ENCODE data around the gene BMP6.

Gene BMP6

GRCh38 chr6:7776509-7776908 is 50.6 kb downstream of the BMP6 start:
- Histone ChIP-seq H3K4me3 (ENCODE audit: low read depth in 1 of 2, low read length in 2 of 2) (no peak overlapping the region), H3K27ac (ENCODE audit: low read length) (no peak overlapping the region), H3K27me3 (ENCODE audit: low read depth, low read length) (no peaks in the 10 kb centered on the region), H3K9me3 (ENCODE audit: control insufficient read depth in 1 of 2, low read length in 2 of 2) (no peaks in the 10 kb centered on the region), H3K4me1 (ENCODE audit: control insufficient read depth in 1 of 2, insufficient read depth in 2 of 2, low read length in 2 of 2) (no peaks in the 10 kb centered on the region), H3K36me3 (ENCODE audit: control insufficient read depth in 1 of 2, insufficient read depth in 2 of 2, low read length in 2 of 2) (no peaks in the 10 kb centered on the region)

GRCh38 chr6:7777074-7777473 is 51.2 kb downstream of the BMP6 start:
- Histone ChIP-seq H3K27me3 (ENCODE audit: low read depth, low read length) (no peaks in the 10 kb centered on the region), H3K4me1 (ENCODE audit: control insufficient read depth in 1 of 2, insufficient read depth in 2 of 2, low read length in 2 of 2) (no peaks in the 10 kb centered on the region), H3K36me3 (ENCODE audit: control insufficient read depth in 1 of 2, insufficient read depth in 2 of 2, low read length in 2 of 2) (no peaks in the 10 kb centered on the region), H3K27ac (ENCODE audit: low read length) (no peak overlapping the region), H3K9me3 (ENCODE audit: control insufficient read depth in 1 of 2, low read length in 2 of 2) (no peaks in the 10 kb centered on the region), H3K4me3 (ENCODE audit: low read depth in 1 of 2, low read length in 2 of 2) (no peak overlapping the region)

- Histone ChIP-seq H3K9me3 (ENCODE audit: control insufficient read depth in 1 of 2, low read length in 2 of 2) (no peaks in the 10 kb centered on the region), H3K4me1 (ENCODE audit: control insufficient read depth in 1 of 2, insufficient read depth in 2 of 2, low read length in 2 of 2) (peaks cover 0 to 14% of the 10 kb centered on the region in 2 donors), H3K4me3 (ENCODE audit: low read depth in 1 of 2, low read length in 2 of 2) (no peak overlapping the region), H3K27ac (ENCODE audit: low read length) (no peak overlapping the region), H3K36me3 (ENCODE audit: control insufficient read depth in 1 of 2, insufficient read depth in 2 of 2, low read length in 2 of 2) (no peaks in the 10 kb centered on the region), H3K27me3 (ENCODE audit: low read depth, low read length) (no peaks in the 10 kb centered on the region)
Measured at GRCh38 chr6:7781240-7781639, 55.3 kb downstream of the BMP6 start.

GRCh38 chr6:7784248-7784647 is 58.3 kb downstream of the BMP6 start:
- no peak overlapping the region for H3K27ac ChIP-seq (ENCODE audit: low read length)
- H3K36me3 ChIP-seq (ENCODE audit: control insufficient read depth in 1 of 2, insufficient read depth in 2 of 2, low read length in 2 of 2), result no peaks in the 10 kb centered on the region
- no peaks in the 10 kb centered on the region for H3K9me3 ChIP-seq (ENCODE audit: control insufficient read depth in 1 of 2, low read length in 2 of 2)
- no peak overlapping the region for H3K4me3 ChIP-seq (ENCODE audit: low read depth in 1 of 2, low read length in 2 of 2)
- H3K4me1 ChIP-seq (ENCODE audit: control insufficient read depth in 1 of 2, insufficient read depth in 2 of 2, low read length in 2 of 2), result peaks cover 0 to 33% of the 10 kb centered on the region in 2 donors
- no peaks in the 10 kb centered on the region for H3K27me3 ChIP-seq (ENCODE audit: low read depth, low read length)

GRCh38 chr6:7784706-7785105 is 58.8 kb downstream of the BMP6 start:
- H3K4me1 ChIP-seq (ENCODE audit: control insufficient read depth in 1 of 2, insufficient read depth in 2 of 2, low read length in 2 of 2), result peaks cover 0 to 33% of the 10 kb centered on the region in 2 donors
- H3K36me3 ChIP-seq (ENCODE audit: control insufficient read depth in 1 of 2, insufficient read depth in 2 of 2, low read length in 2 of 2), result no peaks in the 10 kb centered on the region
- H3K9me3 ChIP-seq (ENCODE audit: control insufficient read depth in 1 of 2, low read length in 2 of 2), result no peaks in the 10 kb centered on the region
- no peak overlapping the region for H3K4me3 ChIP-seq (ENCODE audit: low read depth in 1 of 2, low read length in 2 of 2)
- no peaks in the 10 kb centered on the region for H3K27me3 ChIP-seq (ENCODE audit: low read depth, low read length)
- H3K27ac ChIP-seq (ENCODE audit: low read length), result no peak overlapping the region

GRCh38 chr6:7785243-7786035 is 59.5 kb downstream of the BMP6 start:
- no peaks in the 10 kb centered on the region for H3K9me3 ChIP-seq (ENCODE audit: control insufficient read depth in 1 of 2, low read length in 2 of 2)
- H3K27ac ChIP-seq (ENCODE audit: low read length), result no peak overlapping the region
- H3K27me3 ChIP-seq (ENCODE audit: low read depth, low read length), result no peaks in the 10 kb centered on the region
- H3K4me3 ChIP-seq (ENCODE audit: low read depth in 1 of 2, low read length in 2 of 2), result no peak overlapping the region
- H3K36me3 ChIP-seq (ENCODE audit: control insufficient read depth in 1 of 2, insufficient read depth in 2 of 2, low read length in 2 of 2), result no peaks in the 10 kb centered on the region
- peaks cover 0 to 33% of the 10 kb centered on the region in 2 donors for H3K4me1 ChIP-seq (ENCODE audit: control insufficient read depth in 1 of 2, insufficient read depth in 2 of 2, low read length in 2 of 2)

- Histone ChIP-seq H3K4me1 (ENCODE audit: control insufficient read depth in 1 of 2, insufficient read depth in 2 of 2, low read length in 2 of 2) (peaks cover 0 to 33% of the 10 kb centered on the region in 2 donors), H3K9me3 (ENCODE audit: control insufficient read depth in 1 of 2, low read length in 2 of 2) (no peaks in the 10 kb centered on the region), H3K4me3 (ENCODE audit: low read depth in 1 of 2, low read length in 2 of 2) (no peak overlapping the region), H3K36me3 (ENCODE audit: control insufficient read depth in 1 of 2, insufficient read depth in 2 of 2, low read length in 2 of 2) (no peaks in the 10 kb centered on the region), H3K27ac (ENCODE audit: low read length) (no peak overlapping the region), H3K27me3 (ENCODE audit: low read depth, low read length) (no peaks in the 10 kb centered on the region)
Measured at GRCh38 chr6:7786214-7786661, 60.3 kb downstream of the BMP6 start.

GRCh38 chr6:7787137-7787608 is 61.3 kb downstream of the BMP6 start:
- Histone ChIP-seq H3K36me3 (ENCODE audit: control insufficient read depth in 1 of 2, insufficient read depth in 2 of 2, low read length in 2 of 2) (no peaks in the 10 kb centered on the region), H3K4me3 (ENCODE audit: low read depth in 1 of 2, low read length in 2 of 2) (no peak overlapping the region), H3K27me3 (ENCODE audit: low read depth, low read length) (no peaks in the 10 kb centered on the region), H3K27ac (ENCODE audit: low read length) (no peak overlapping the region), H3K9me3 (ENCODE audit: control insufficient read depth in 1 of 2, low read length in 2 of 2) (no peaks in the 10 kb centered on the region), H3K4me1 (ENCODE audit: control insufficient read depth in 1 of 2, insufficient read depth in 2 of 2, low read length in 2 of 2) (peaks cover 0 to 33% of the 10 kb centered on the region in 2 donors)

GRCh38 chr6:7787731-7788130 is 61.8 kb downstream of the BMP6 start:
- no peak overlapping the region for H3K4me3 ChIP-seq (ENCODE audit: low read depth in 1 of 2, low read length in 2 of 2)
- H3K4me1 ChIP-seq (ENCODE audit: control insufficient read depth in 1 of 2, insufficient read depth in 2 of 2, low read length in 2 of 2), result peaks cover 0 to 33% of the 10 kb centered on the region in 2 donors
- no peak overlapping the region for H3K27ac ChIP-seq (ENCODE audit: low read length)
- no peaks in the 10 kb centered on the region for H3K36me3 ChIP-seq (ENCODE audit: control insufficient read depth in 1 of 2, insufficient read depth in 2 of 2, low read length in 2 of 2)
- H3K9me3 ChIP-seq (ENCODE audit: control insufficient read depth in 1 of 2, low read length in 2 of 2), result no peaks in the 10 kb centered on the region
- no peaks in the 10 kb centered on the region for H3K27me3 ChIP-seq (ENCODE audit: low read depth, low read length)

- Histone ChIP-seq H3K4me1 (ENCODE audit: control insufficient read depth in 1 of 2, insufficient read depth in 2 of 2, low read length in 2 of 2) (no peaks in the 10 kb centered on the region), H3K27me3 (ENCODE audit: low read depth, low read length) (no peaks in the 10 kb centered on the region), H3K4me3 (ENCODE audit: low read depth in 1 of 2, low read length in 2 of 2) (no peak overlapping the region), H3K36me3 (ENCODE audit: control insufficient read depth in 1 of 2, insufficient read depth in 2 of 2, low read length in 2 of 2) (no peaks in the 10 kb centered on the region), H3K27ac (ENCODE audit: low read length) (no peak overlapping the region), H3K9me3 (ENCODE audit: control insufficient read depth in 1 of 2, low read length in 2 of 2) (no peaks in the 10 kb centered on the region)
Measured at GRCh38 chr6:7794509-7794908, 68.6 kb downstream of the BMP6 start.

- Histone ChIP-seq H3K9me3 (ENCODE audit: control insufficient read depth in 1 of 2, low read length in 2 of 2) (no peaks in the 10 kb centered on the region), H3K4me3 (ENCODE audit: low read depth in 1 of 2, low read length in 2 of 2) (no peak overlapping the region), H3K36me3 (ENCODE audit: control insufficient read depth in 1 of 2, insufficient read depth in 2 of 2, low read length in 2 of 2) (no peaks in the 10 kb centered on the region), H3K27me3 (ENCODE audit: low read depth, low read length) (no peaks in the 10 kb centered on the region), H3K4me1 (ENCODE audit: control insufficient read depth in 1 of 2, insufficient read depth in 2 of 2, low read length in 2 of 2) (no peaks in the 10 kb centered on the region), H3K27ac (ENCODE audit: low read length) (no peak overlapping the region)
Measured at GRCh38 chr6:7797386-7797785, 71.5 kb downstream of the BMP6 start.

GRCh38 chr6:7798751-7799150 is 72.9 kb downstream of the BMP6 start:
- no peak overlapping the region for H3K27ac ChIP-seq (ENCODE audit: low read length)
- H3K27me3 ChIP-seq (ENCODE audit: low read depth, low read length), result no peaks in the 10 kb centered on the region
- no peak overlapping the region for H3K4me3 ChIP-seq (ENCODE audit: low read depth in 1 of 2, low read length in 2 of 2)
- H3K36me3 ChIP-seq (ENCODE audit: control insufficient read depth in 1 of 2, insufficient read depth in 2 of 2, low read length in 2 of 2), result no peaks in the 10 kb centered on the region
- no peaks in the 10 kb centered on the region for H3K4me1 ChIP-seq (ENCODE audit: control insufficient read depth in 1 of 2, insufficient read depth in 2 of 2, low read length in 2 of 2)
- H3K9me3 ChIP-seq (ENCODE audit: control insufficient read depth in 1 of 2, low read length in 2 of 2), result no peaks in the 10 kb centered on the region

All from muscle layer of duodenum (tissue), 2 donors.